ENCODE data around the gene C3orf18.

C3orf18 gene

DNA sequence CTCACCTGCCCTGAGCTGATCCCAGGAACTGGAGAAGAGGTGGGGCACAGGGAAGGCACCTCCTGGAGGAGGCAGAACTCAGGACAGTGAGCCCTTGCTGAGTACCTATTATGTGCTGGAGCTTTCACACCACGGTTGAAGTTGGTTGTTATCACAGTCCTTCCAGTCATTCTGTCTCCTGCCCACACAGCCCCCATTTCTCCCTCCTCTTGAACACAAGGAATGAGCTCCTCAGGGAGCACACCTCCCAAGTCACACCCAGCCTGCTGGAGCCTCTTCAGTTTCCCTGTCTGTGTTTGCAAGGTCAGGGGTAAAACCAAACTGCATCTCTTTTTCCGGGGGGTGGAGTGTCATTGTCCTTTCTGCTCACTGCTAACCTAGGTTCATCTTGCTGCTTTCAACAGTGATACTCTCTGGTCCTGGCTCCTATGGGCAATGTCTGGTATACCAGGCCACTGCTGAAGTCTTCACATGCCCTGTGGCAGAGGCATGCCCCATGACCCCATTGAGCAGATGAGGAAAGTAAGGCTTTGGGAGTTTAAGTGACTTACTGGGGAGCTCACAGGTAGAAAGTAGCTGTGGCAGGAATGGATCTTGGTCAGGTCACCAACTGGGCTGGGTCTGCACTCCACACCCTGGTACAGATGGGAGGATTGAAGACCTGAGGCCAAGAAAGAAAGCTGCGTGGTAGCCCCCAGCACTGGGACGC is 30.0 kb downstream of the C3orf18 start:
- ChIA-PET POLR2A (ENCODE audit: low non-redundant PET) (no interaction called here), CTCF (no interaction called here)
- DNase-seq (ENCODE audit: low spot score), result no peak
- TF ChIP-seq CTCF (conservative IDR thresholded peaks at IDR 0.05; ENCODE audit: low read depth), result no peak
- H3K27ac ChIP-seq, result no peak overlapping the region

GRCh38 chr3:50536471-50537180 is 30.9 kb downstream of the C3orf18 start:
- TF ChIP-seq CTCF (conservative IDR thresholded peaks at IDR 0.05; ENCODE audit: low read depth), result no peak
- POLR2A ChIA-PET (ENCODE audit: low non-redundant PET), result no interaction called here

GRCh38 chr3:50534681-50535330 is 32.7 kb downstream of the C3orf18 start:
- DNase-seq (ENCODE audit: low spot score), result no peak
- CTCF ChIA-PET, result no interaction called here

More at GRCh38 chr3:50536471-50537180, 30.9 kb downstream of the C3orf18 start:
- DNase-seq (ENCODE audit: low spot score), result no peak
- no peak overlapping the region for H3K27ac ChIP-seq
- CTCF ChIA-PET, result no interaction called here

DNA sequence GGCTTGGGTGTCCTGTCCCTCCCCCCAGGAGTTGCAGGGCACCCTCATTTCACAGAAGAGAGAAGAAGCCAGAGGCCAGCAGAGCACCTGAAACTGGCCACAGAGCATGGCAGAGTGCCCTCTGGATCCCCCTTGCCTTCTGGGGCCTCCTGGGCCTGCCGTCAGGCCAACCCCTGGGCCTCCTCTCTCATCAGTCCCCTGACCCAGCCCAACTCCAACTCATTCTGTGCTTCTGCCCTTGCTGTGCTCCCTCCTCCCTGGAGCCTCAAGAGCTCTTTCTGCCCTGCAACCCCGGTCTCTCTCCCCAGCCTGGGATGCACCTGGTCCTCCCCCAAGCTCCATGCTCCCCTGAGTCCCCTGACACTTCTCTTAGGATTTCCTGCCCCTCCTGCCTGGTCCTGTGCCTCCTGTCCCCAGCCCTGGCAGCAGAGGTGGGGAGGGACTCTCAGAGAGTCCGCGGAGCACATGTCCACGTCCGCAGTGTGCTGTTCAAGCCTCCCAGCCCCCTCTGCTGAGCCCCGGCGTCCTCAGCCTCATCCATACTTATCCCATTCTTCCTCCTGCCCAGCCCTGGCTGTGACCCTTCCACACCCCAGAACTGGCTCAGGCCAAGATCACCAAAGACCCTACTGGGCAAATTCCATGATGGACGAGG is 33.6 kb downstream of the C3orf18 start:
- no peak overlapping the region for H3K27ac ChIP-seq
- no peak for DNase-seq (ENCODE audit: low spot score)
- ChIA-PET CTCF (no interaction called here), POLR2A (ENCODE audit: low non-redundant PET) (no interaction called here)
- TF ChIP-seq CTCF (conservative IDR thresholded peaks at IDR 0.05; ENCODE audit: low read depth), result no peak

More at GRCh38 chr3:50534681-50535330, 32.7 kb downstream of the C3orf18 start:
- TF ChIP-seq CTCF (conservative IDR thresholded peaks at IDR 0.05; ENCODE audit: low read depth), result no peak
- POLR2A ChIA-PET (ENCODE audit: low non-redundant PET), result no interaction called here
- no peak overlapping the region for H3K27ac ChIP-seq

GRCh38 chr3:50533316-50533715 is 34.2 kb downstream of the C3orf18 start:
- CTCF ChIA-PET, result no interaction called here
- no peak for DNase-seq (ENCODE audit: low spot score)
- no peak for TF ChIP-seq CTCF (conservative IDR thresholded peaks at IDR 0.05; ENCODE audit: low read depth)
- no peak overlapping the region for H3K27ac ChIP-seq
- POLR2A ChIA-PET (ENCODE audit: low non-redundant PET), result no interaction called here

- DNase-seq (ENCODE audit: low spot score), result no peak
- CTCF ChIA-PET, result no interaction called here
- POLR2A ChIA-PET (ENCODE audit: low non-redundant PET), result no interaction called here
These were observed 35.4 kb downstream of the C3orf18 start for GRCh38 chr3:50532062-50532705.

More at GRCh38 chr3:50532062-50532705, 35.4 kb downstream of the C3orf18 start:
- TF ChIP-seq CTCF (conservative IDR thresholded peaks at IDR 0.05; ENCODE audit: low read depth), result no peak
- no peak overlapping the region for H3K27ac ChIP-seq

Data from RWPE1 (cell line).